Stimulated activated naive CD8-positive, alpha-beta T cell treated with anti-CD3 and anti-CD28 coated beads, Interleukin-15, Interleukin-2, amounts not matched to agents 100 ng/mL and 50 ng/mL, for 24 hours (primary cell): ENCODE measurements around the gene NFE2L2.
"Not testable (repeated sequence)": the region's sequence is repeated elsewhere in the genome, so short reads cannot be mapped to it uniquely, and the experiment has no call there.

Source experiments
- H3K27ac Mint-ChIP-seq: one replicate; pipeline ENCODE4 v1.8.0; 2021; ENCODE audit warnings: mild to moderate bottlenecking, mixed read lengths
- H3K27me3 Mint-ChIP-seq: one replicate; pipeline ENCODE4 v1.8.0; 2021; ENCODE audit warnings: mixed read lengths
- H3K36me3 Mint-ChIP-seq: one replicate; pipeline ENCODE4 v1.8.0; 2021; ENCODE audit warnings: low read depth, mixed read lengths
- H3K4me1 Mint-ChIP-seq: one replicate; pipeline ENCODE4 v1.8.0; 2021; ENCODE audit warnings: low read depth, mixed read lengths
- H3K4me3 Mint-ChIP-seq: one replicate; pipeline ENCODE4 v1.8.0; 2021; ENCODE audit warnings: mild to moderate bottlenecking, mixed read lengths
- H3K9me3 Mint-ChIP-seq: one replicate; pipeline ENCODE4 v1.8.0; 2021; ENCODE audit warnings: mixed read lengths

The NFE2L2 gene

GRCh38 chr2:177186038-177186437 lies 78.5 kb downstream of the NFE2L2 start:
- H3K27me3 Mint-ChIP-seq, H3K4me1 Mint-ChIP-seq, H3K27ac Mint-ChIP-seq, H3K4me3 Mint-ChIP-seq, H3K36me3 Mint-ChIP-seq, H3K9me3 Mint-ChIP-seq: not testable (repeated sequence)

- Mint-ChIP-seq H3K4me1 (no peaks in the 10 kb centered on the region), H3K27me3 (no peaks in the 10 kb centered on the region), H3K4me3 (no peak overlapping the region), H3K36me3 (no peaks in the 10 kb centered on the region), H3K9me3 (no peaks in the 10 kb centered on the region), H3K27ac (no peak overlapping the region)
These were observed 79.9 kb downstream of the NFE2L2 start for GRCh38 chr2:177184606-177185005.

DNA sequence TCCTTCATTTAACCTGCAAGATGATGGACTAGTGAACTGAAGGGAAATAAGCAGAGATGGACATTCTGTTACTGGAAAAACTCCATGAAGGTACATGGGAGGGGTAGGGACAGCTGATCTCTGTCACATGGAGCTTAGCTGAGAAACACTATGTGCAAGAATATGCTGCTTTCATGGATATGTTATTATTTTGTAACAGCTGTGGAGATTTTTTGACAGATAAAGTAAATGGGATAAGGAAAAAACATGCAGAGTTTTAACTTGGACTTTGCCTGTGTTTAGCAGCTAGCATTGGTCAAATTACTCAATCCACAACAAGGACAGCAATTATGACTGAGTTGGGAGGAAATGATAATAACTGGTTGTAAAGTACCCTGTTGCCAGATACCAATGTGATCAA lies 80.7 kb downstream of the NFE2L2 start:
- H3K27me3 Mint-ChIP-seq, result no peaks in the 10 kb centered on the region
- no peaks in the 10 kb centered on the region for H3K4me1 Mint-ChIP-seq

More for the DNA sequence above, 80.7 kb downstream of the NFE2L2 start:
- Mint-ChIP-seq H3K36me3 (no peaks in the 10 kb centered on the region), H3K27ac (no peak overlapping the region), H3K9me3 (no peaks in the 10 kb centered on the region), H3K4me3 (no peak overlapping the region)
